ENCODE data around the gene HIVEP3.

GRCh38 chr1:41780916-41781315 lies 137.8 kb downstream of the HIVEP3 start:
- TF ChIP-seq REST (tag by site-specific recombination; IDR thresholded peaks at IDR 0.05), result no peak
- no peak for TF ChIP-seq YY1 (tag by site-specific recombination; IDR thresholded peaks at IDR 0.05)
- TF ChIP-seq ZNF560 (tag by site-specific recombination; IDR thresholded peaks at IDR 0.05; ENCODE audit: borderline replicate concordance), result no peak
- TF ChIP-seq CTCF (tag by site-specific recombination; IDR thresholded peaks at IDR 0.05), result no peak

Measured in HEK293 (cell line).